ENCODE measurements around the gene MED16. TPM values are rescaled to one million over a fixed set of nuclear protein-coding genes. Genes with fewer than 3 reads are reported as not detected.
A peak's percentile ranks its signal among the peaks of the same experiment; 100 is the strongest.

Gene MED16
- polyA plus RNA-seq (2011; rRNA removed) (22.7 and 31.7 TPM in 2 replicates), polyA minus RNA-seq (2011; rRNA and poly(A)+ RNA removed) (22.3 and 29.1 TPM in 2 replicates)

- ChIA-PET POLR2A (interaction anchor here (0.5 to 1.2 kb wide), 8 partner anchors 12 to 159 kb away, joined by 3 to 6 read pairs (median 3); partner anchors contain the start of gene WDR18), CTCF (no interaction called here)
- Histone ChIP-seq H3K27ac (ENCODE audit: low read depth, low read length) (peak within 1 kb of the TSS; percentile 54), H3K9me3 (ENCODE audit: control insufficient read depth, insufficient read depth, low read length) (no peaks in the 10 kb centered on the region; the same call in 1 of the 2 replicates), H3K4me3 (ENCODE audit: low read depth, low read length) (peak within 1 kb of the TSS; percentile 82), H3K27me3 (ENCODE audit: control insufficient read depth, insufficient read depth, low read length) (no peaks in the 10 kb centered on the region)
- TF ChIP-seq CTCF (IDR thresholded peaks at IDR 0.05; ENCODE audit: low read depth, low read length): no peak
- peak; percentile 85 for DNase-seq (ENCODE audit: low read depth, low spot score)
These were observed at the start of gene MED16, which contains the start of gene RNU6-9 for GRCh38 chr19:892894-893689. MED16 (minus strand) TSS chr19:893187; CDS start chr19:891131, 2,056 bp downstream. RNU6-9 (plus strand) TSS chr19:893484.

GRCh38 chr19:942133-942645, 49.2 kb upstream of the MED16 start:
- no peak for DNase-seq (ENCODE audit: low read depth, low spot score)
- H3K9me3 ChIP-seq (ENCODE audit: control insufficient read depth, insufficient read depth, low read length): peaks cover 7% of the 10 kb centered on the region; the same call in 1 of the 2 replicates
- no peak overlapping the region for H3K4me3 ChIP-seq (ENCODE audit: low read depth, low read length)
- no peaks in the 10 kb centered on the region for H3K27me3 ChIP-seq (ENCODE audit: control insufficient read depth, insufficient read depth, low read length)
- CTCF ChIA-PET: no interaction called here
- no peak overlapping the region for H3K27ac ChIP-seq (ENCODE audit: low read depth, low read length)
- POLR2A ChIA-PET: interaction anchor here (0.6 kb wide), 1 partner anchor 20 kb away, joined by 5 read pairs; no protein-coding TSS in a partner anchor
- TF ChIP-seq CTCF (IDR thresholded peaks at IDR 0.05; ENCODE audit: low read depth, low read length): no peak

GRCh38 chr19:941292-942132, 48.5 kb upstream of the MED16 start:
- H3K9me3 ChIP-seq (ENCODE audit: control insufficient read depth, insufficient read depth, low read length): peaks cover 7% of the 10 kb centered on the region; the same call in 1 of the 2 replicates
- H3K4me3 ChIP-seq (ENCODE audit: low read depth, low read length): no peak overlapping the region
- no peak for DNase-seq (ENCODE audit: low read depth, low spot score)
- no peaks in the 10 kb centered on the region for H3K27me3 ChIP-seq (ENCODE audit: control insufficient read depth, insufficient read depth, low read length)
- no peak for TF ChIP-seq CTCF (IDR thresholded peaks at IDR 0.05; ENCODE audit: low read depth, low read length)
- ChIA-PET CTCF (no interaction called here), POLR2A (interaction anchor here (0.6 kb wide), 1 partner anchor 21 kb away, joined by 5 read pairs; no protein-coding TSS in a partner anchor)
- H3K27ac ChIP-seq (ENCODE audit: low read depth, low read length): peak overlapping the region; percentile 31

GRCh38 chr19:940591-941291, 47.8 kb upstream of the MED16 start:
- CTCF ChIA-PET: no interaction called here
- DNase-seq (ENCODE audit: low read depth, low spot score): peak; percentile 49

More at GRCh38 chr19:940591-941291, 47.8 kb upstream of the MED16 start:
- Histone ChIP-seq H3K27ac (ENCODE audit: low read depth, low read length) (peak overlapping the region; percentile 68), H3K27me3 (ENCODE audit: control insufficient read depth, insufficient read depth, low read length) (no peaks in the 10 kb centered on the region), H3K9me3 (ENCODE audit: control insufficient read depth, insufficient read depth, low read length) (peaks cover 7% of the 10 kb centered on the region; the same call in 1 of the 2 replicates), H3K4me3 (ENCODE audit: low read depth, low read length) (no peak overlapping the region)
- POLR2A ChIA-PET: no interaction called here
- no peak for TF ChIP-seq CTCF (IDR thresholded peaks at IDR 0.05; ENCODE audit: low read depth, low read length)

Measured in AG04450 (cell line).